NCI-H82 treated with DMSO at 0.1 percent for 48 hours (cell line): ENCODE data around the gene BMP8A.
A peak's percentile ranks its signal among the peaks of the same experiment; 100 is the strongest.

Experiments
- DNase-seq: peaks from one replicate; lab custom pipeline; 2025; ENCODE audit not compliant: unreplicated experiment; lab: John Stamatoyannopoulos, UW

Gene BMP8A

DNA sequence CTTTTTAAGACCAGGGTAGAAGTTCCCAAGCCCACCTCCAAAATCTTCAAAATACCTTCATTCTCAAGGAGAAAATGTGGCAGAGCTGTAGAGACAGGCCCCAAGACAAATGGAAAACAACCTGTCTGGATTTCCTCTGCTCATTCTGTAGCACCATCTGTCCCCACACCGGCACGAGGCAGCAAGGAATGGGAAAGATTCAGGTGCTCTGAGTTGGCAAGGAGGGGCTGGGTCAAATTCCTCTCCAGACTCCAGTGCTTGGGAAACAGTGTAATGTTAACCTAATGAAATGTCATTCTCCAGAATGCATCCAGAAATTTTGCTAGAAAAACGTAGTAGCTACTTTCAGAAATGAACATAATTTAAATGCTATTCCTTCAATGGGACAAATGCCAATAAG is 75.9 kb downstream of the BMP8A start:
- no peak for DNase-seq

GRCh38 chr1:39568208-39568607 is 76.8 kb downstream of the BMP8A start:
- no peak for DNase-seq

- DNase-seq: no peak
Observed at GRCh38 chr1:39569034-39569433, 77.6 kb downstream of the BMP8A start.

- DNase-seq: no peak
Observed at GRCh38 chr1:39570477-39571177, 79.2 kb downstream of the BMP8A start.

DNA sequence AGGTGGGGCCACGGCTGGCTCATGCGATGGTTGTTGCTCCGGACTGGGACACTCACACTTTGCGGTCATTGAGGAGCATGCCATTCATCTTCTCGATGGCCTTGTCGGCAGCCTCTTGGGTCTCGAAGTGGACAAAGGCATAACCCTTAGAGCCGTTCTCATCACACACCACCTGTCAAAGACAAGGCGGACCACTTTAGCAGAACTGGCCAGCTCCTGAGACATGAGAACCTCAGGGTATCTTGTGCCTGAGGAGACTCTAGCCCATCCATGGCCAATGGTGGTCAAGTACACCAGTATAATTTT is 79.7 kb downstream of the BMP8A start:
- no peak for DNase-seq

GRCh38 chr1:39572379-39573096 is 81.1 kb downstream of the BMP8A start:
- peak; percentile 69 for DNase-seq

GRCh38 chr1:39573097-39573465 is 81.6 kb downstream of the BMP8A start:
- no peak for DNase-seq

DNA sequence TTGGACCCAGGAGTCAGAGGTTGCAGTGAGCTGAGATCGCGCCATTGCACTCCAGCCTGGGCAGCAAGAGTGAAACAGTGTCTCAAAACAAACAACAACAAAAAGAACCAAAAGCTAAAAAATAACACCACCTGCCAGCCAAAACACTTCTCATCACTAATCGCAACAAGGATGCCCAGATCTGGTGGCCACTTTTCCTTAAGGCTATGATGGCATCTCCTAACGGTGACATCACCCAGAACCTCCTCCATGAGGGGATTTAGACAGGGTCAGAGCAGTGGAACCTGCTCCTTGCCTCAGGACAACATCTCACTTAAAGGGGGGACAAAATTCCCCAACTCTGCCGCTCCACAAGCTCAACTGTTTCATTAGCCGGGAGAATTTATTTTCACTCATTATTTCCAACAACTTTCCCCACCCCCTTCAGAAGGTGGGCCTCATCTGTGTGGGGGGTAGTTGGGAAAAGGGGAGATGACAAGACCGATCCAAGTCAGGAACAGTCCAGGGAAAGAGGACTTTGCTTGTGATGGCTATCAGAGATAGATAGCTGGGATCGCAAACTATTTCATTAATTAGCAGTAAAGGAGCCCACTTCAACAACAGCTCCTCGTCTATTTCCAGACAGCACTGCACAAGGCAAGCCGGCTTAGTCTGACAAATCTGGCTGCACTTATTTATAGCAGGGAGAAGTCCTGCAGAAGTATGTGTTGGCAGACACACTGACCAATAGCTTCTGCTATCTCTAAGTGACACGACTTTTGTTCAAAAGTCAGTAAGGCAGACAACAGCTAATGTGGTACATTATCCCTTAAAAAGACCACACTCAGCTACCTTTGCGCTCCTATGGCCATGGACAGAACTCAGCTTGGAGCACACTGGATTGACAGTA is 82.5 kb downstream of the BMP8A start:
- DNase-seq: no peak

DNA sequence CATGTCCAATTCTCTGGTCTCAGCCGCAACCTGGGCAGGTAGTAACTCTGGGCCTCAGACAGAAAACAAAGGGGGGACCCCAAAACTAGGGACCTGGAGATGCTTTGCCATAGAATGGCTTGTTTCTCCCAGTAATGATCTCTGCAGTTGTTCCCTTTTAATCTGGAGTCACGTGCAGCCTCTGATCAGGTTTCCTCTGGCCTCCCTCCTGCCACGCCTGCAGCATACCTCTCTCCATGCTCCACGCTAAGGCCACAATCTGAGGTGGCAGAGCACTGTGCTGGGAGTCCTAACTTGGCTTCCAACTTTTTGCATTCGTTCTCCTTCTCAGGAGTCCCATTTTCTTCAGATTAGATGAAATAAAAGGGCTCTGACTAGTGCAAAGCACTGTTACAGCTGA is 83.2 kb downstream of the BMP8A start:
- no peak for DNase-seq
